ENCODE data around the gene CDKAL1.

The CDKAL1 gene

DNA sequence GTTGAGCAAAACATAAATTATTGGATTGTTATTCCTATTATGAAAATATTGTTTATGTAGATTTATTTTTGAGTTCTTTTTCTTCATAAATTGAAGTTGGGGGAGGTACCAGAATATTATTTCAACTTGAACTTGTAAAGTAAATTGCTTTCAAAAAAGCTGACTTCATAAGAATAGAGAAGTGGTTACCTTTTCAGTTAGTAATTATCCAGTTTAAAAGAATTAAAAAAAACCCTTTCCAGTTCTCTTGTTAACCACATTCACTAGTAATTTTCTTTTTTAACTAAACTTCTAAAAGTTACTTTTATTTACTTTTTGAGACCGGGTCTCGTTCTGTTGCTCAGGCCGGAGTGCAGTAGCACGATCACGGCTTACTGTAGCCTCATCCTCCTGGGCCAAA, 124.3 kb downstream of the CDKAL1 start:
- Histone ChIP-seq H3K4ac (ENCODE audit: low read depth in 1 of 2, low read length in 2 of 2) (no peak overlapping the region), H3K4me3 (ENCODE audit: insufficient read depth in 1 of 2, low read depth in 1 of 2, low read length in 2 of 2) (no peak overlapping the region), H3K9me3 (ENCODE audit: control insufficient read depth, low read length) (no peaks in the 10 kb centered on the region), H3K79me1 (replicated peaks; ENCODE audit: low read length, poor library complexity, severe bottlenecking) (peaks cover 16% of the 10 kb centered on the region), H3K4me2 (ENCODE audit: low read length, poor library complexity, severe bottlenecking) (no peak overlapping the region), H2BK120ac (ENCODE audit: low read depth, low read length) (no peak overlapping the region), H2AK5ac (ENCODE audit: low read length, severe bottlenecking) (no peak overlapping the region), H2BK12ac (ENCODE audit: low read length in 2 of 2) (no peak overlapping the region), H3K14ac (ENCODE audit: low read length in 2 of 2) (no peak overlapping the region), H2BK5ac (ENCODE audit: low read depth, low read length, poor library complexity, severe bottlenecking) (no peak overlapping the region), H3K18ac (ENCODE audit: low read depth in 1 of 2, low read length in 2 of 2) (no peak overlapping the region), H2AFZ (ENCODE audit: low read depth, low read length) (no peak overlapping the region), H3K4me1 (ENCODE audit: control insufficient read depth, insufficient read depth, low read depth, low read length) (peaks cover 5% of the 10 kb centered on the region), H3K36me3 (ENCODE audit: control insufficient read depth in 1 of 2, insufficient read depth in 2 of 2, low read depth in 1 of 2, low read length in 2 of 2) (no peaks in the 10 kb centered on the region), H3K27me3 (ENCODE audit: control insufficient read depth in 1 of 2, insufficient read depth in 1 of 2, low read length in 2 of 2) (no peaks in the 10 kb centered on the region), H3K23ac (ENCODE audit: low read length in 2 of 2) (no peak overlapping the region), H4K91ac (ENCODE audit: low read length) (no peak overlapping the region), H2BK15ac (ENCODE audit: low read depth, poor library complexity, severe bottlenecking) (no peak overlapping the region), H4K8ac (ENCODE audit: low read length) (no peak overlapping the region), H3K27ac (ENCODE audit: low read length, poor library complexity, severe bottlenecking) (no peak overlapping the region), H3K9ac (ENCODE audit: low read length) (no peak overlapping the region)
- DNase-seq: no peak
- 99% methylated on average over 5 of the region's 5 CpGs for WGBS

DNA sequence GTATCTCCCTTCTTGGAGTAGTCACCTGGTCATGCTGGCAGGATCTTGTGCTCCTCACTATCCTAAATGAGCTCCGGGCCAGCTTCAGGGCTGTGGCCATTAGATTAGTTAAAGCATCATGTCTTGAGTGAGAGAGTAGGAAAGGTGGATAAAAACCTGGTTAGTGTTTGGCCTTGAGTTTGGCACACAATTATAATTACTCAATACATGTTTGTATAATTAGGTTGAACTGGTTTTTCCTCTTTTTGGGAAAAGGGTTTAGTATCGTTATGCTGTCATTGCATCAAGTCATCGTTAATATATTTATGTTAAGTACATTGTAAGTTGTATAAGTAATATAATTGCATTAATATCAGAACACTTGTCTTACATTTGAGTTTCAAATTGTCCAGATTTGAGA, 126.3 kb downstream of the CDKAL1 start:
- no peak overlapping the region for H4K8ac ChIP-seq (ENCODE audit: low read length)
- peaks cover 17% of the 10 kb centered on the region for H3K79me1 ChIP-seq (replicated peaks; ENCODE audit: low read length, poor library complexity, severe bottlenecking)
- H3K23ac ChIP-seq (ENCODE audit: low read length in 2 of 2): no peak overlapping the region
- H3K18ac ChIP-seq (ENCODE audit: low read depth in 1 of 2, low read length in 2 of 2): no peak overlapping the region
- H3K4me1 ChIP-seq (ENCODE audit: control insufficient read depth, insufficient read depth, low read depth, low read length): peaks cover under 1% of the 10 kb centered on the region
- H3K36me3 ChIP-seq (ENCODE audit: control insufficient read depth in 1 of 2, insufficient read depth in 2 of 2, low read depth in 1 of 2, low read length in 2 of 2): no peaks in the 10 kb centered on the region
- no peak overlapping the region for H2AFZ ChIP-seq (ENCODE audit: low read depth, low read length)
- no peak overlapping the region for H3K14ac ChIP-seq (ENCODE audit: low read length in 2 of 2)
- no peaks in the 10 kb centered on the region for H3K9me3 ChIP-seq (ENCODE audit: control insufficient read depth, low read length)
- no peak overlapping the region for H4K91ac ChIP-seq (ENCODE audit: low read length)
- no peak overlapping the region for H2BK5ac ChIP-seq (ENCODE audit: low read depth, low read length, poor library complexity, severe bottlenecking)
- no peak overlapping the region for H3K4ac ChIP-seq (ENCODE audit: low read depth in 1 of 2, low read length in 2 of 2)
- no peak overlapping the region for H3K4me3 ChIP-seq (ENCODE audit: insufficient read depth in 1 of 2, low read depth in 1 of 2, low read length in 2 of 2)
- H3K4me2 ChIP-seq (ENCODE audit: low read length, poor library complexity, severe bottlenecking): no peak overlapping the region
- 100% methylated on average over 1 of the region's 3 CpGs for WGBS
- no peak overlapping the region for H2BK12ac ChIP-seq (ENCODE audit: low read length in 2 of 2)
- no peak for DNase-seq
- H2BK120ac ChIP-seq (ENCODE audit: low read depth, low read length): no peak overlapping the region
- no peaks in the 10 kb centered on the region for H3K27me3 ChIP-seq (ENCODE audit: control insufficient read depth in 1 of 2, insufficient read depth in 1 of 2, low read length in 2 of 2)
- no peak overlapping the region for H3K27ac ChIP-seq (ENCODE audit: low read length, poor library complexity, severe bottlenecking)
- no peak overlapping the region for H2AK5ac ChIP-seq (ENCODE audit: low read length, severe bottlenecking)
- H3K9ac ChIP-seq (ENCODE audit: low read length): no peak overlapping the region
- no peak overlapping the region for H2BK15ac ChIP-seq (ENCODE audit: low read depth, poor library complexity, severe bottlenecking)

DNA sequence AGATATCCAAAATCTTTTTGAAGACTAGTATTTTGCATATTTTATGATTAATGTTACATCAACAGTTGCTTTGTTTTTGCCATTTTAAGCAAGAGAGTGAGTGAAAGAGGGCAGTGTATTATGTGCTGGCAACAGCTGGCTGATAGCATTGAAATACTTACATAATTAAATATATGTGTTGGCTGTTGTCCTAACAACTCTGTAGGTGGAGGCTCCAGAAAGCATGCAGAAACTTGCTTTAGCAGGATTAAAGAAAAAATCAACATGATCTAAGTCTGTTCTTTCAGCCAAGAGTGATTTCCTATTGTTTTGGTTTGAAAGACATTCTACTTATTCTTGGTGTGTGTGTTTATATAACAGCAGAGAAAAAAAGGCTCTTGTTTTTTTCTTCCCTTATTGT, 127.5 kb downstream of the CDKAL1 start:
- H2BK15ac ChIP-seq (ENCODE audit: low read depth, poor library complexity, severe bottlenecking): no peak overlapping the region
- no peaks in the 10 kb centered on the region for H3K36me3 ChIP-seq (ENCODE audit: control insufficient read depth in 1 of 2, insufficient read depth in 2 of 2, low read depth in 1 of 2, low read length in 2 of 2)
- H3K9ac ChIP-seq (ENCODE audit: low read length): peak overlapping the region; percentile 39
- H2BK120ac ChIP-seq (ENCODE audit: low read depth, low read length): no peak overlapping the region
- DNase-seq: no peak
- no peak overlapping the region for H3K18ac ChIP-seq (ENCODE audit: low read depth in 1 of 2, low read length in 2 of 2)
- no peaks in the 10 kb centered on the region for H3K27me3 ChIP-seq (ENCODE audit: control insufficient read depth in 1 of 2, insufficient read depth in 1 of 2, low read length in 2 of 2)
- no peak overlapping the region for H2AFZ ChIP-seq (ENCODE audit: low read depth, low read length)
- no peak overlapping the region for H3K27ac ChIP-seq (ENCODE audit: low read length, poor library complexity, severe bottlenecking)
- H3K14ac ChIP-seq (ENCODE audit: low read length in 2 of 2): no peak overlapping the region
- no peak overlapping the region for H2BK12ac ChIP-seq (ENCODE audit: low read length in 2 of 2)
- no peak overlapping the region for H4K91ac ChIP-seq (ENCODE audit: low read length)
- H3K4me2 ChIP-seq (ENCODE audit: low read length, poor library complexity, severe bottlenecking): no peak overlapping the region
- H3K4me3 ChIP-seq (ENCODE audit: insufficient read depth in 1 of 2, low read depth in 1 of 2, low read length in 2 of 2): no peak overlapping the region
- peaks cover 14% of the 10 kb centered on the region for H3K79me1 ChIP-seq (replicated peaks; ENCODE audit: low read length, poor library complexity, severe bottlenecking)
- no peak overlapping the region for H2AK5ac ChIP-seq (ENCODE audit: low read length, severe bottlenecking)
- H3K23ac ChIP-seq (ENCODE audit: low read length in 2 of 2): no peak overlapping the region
- no peak overlapping the region for H2BK5ac ChIP-seq (ENCODE audit: low read depth, low read length, poor library complexity, severe bottlenecking)
- H3K9me3 ChIP-seq (ENCODE audit: control insufficient read depth, low read length): no peaks in the 10 kb centered on the region
- H3K4ac ChIP-seq (ENCODE audit: low read depth in 1 of 2, low read length in 2 of 2): no peak overlapping the region
- H4K8ac ChIP-seq (ENCODE audit: low read length): no peak overlapping the region
- no peaks in the 10 kb centered on the region for H3K4me1 ChIP-seq (ENCODE audit: control insufficient read depth, insufficient read depth, low read depth, low read length)

DNA sequence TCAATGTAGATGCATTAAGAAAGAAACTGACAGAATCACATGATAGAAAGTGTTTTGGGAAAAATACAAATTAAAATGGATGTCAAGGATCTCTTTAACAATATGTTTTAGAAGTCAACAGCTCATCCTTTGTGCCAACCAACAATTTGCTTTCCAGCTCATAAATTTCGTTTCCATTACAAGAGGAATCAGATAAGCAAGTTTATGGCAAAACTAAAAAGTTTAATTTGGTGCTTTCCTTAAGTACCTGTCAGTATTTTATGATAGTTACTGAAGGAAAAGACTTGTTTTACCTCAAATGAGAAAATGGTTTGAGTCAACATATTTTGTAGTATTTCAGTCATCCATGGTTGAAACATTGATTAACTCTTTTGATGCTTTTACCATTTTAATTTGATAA, 130.0 kb downstream of the CDKAL1 start:
- Histone ChIP-seq H2AFZ (ENCODE audit: low read depth, low read length) (no peak overlapping the region), H2BK12ac (ENCODE audit: low read length in 2 of 2) (no peak overlapping the region), H3K9me3 (ENCODE audit: control insufficient read depth, low read length) (no peaks in the 10 kb centered on the region), H3K18ac (ENCODE audit: low read depth in 1 of 2, low read length in 2 of 2) (no peak overlapping the region), H3K14ac (ENCODE audit: low read length in 2 of 2) (no peak overlapping the region), H3K9ac (ENCODE audit: low read length) (no peak overlapping the region), H3K4me1 (ENCODE audit: control insufficient read depth, insufficient read depth, low read depth, low read length) (no peaks in the 10 kb centered on the region), H3K4ac (ENCODE audit: low read depth in 1 of 2, low read length in 2 of 2) (no peak overlapping the region), H4K91ac (ENCODE audit: low read length) (no peak overlapping the region), H3K27ac (ENCODE audit: low read length, poor library complexity, severe bottlenecking) (no peak overlapping the region), H3K36me3 (ENCODE audit: control insufficient read depth in 1 of 2, insufficient read depth in 2 of 2, low read depth in 1 of 2, low read length in 2 of 2) (no peaks in the 10 kb centered on the region), H3K23ac (ENCODE audit: low read length in 2 of 2) (no peak overlapping the region), H2BK120ac (ENCODE audit: low read depth, low read length) (no peak overlapping the region), H2BK5ac (ENCODE audit: low read depth, low read length, poor library complexity, severe bottlenecking) (no peak overlapping the region), H3K27me3 (ENCODE audit: control insufficient read depth in 1 of 2, insufficient read depth in 1 of 2, low read length in 2 of 2) (no peaks in the 10 kb centered on the region), H3K4me3 (ENCODE audit: insufficient read depth in 1 of 2, low read depth in 1 of 2, low read length in 2 of 2) (no peak overlapping the region), H3K4me2 (ENCODE audit: low read length, poor library complexity, severe bottlenecking) (no peak overlapping the region), H2AK5ac (ENCODE audit: low read length, severe bottlenecking) (no peak overlapping the region), H3K79me1 (replicated peaks; ENCODE audit: low read length, poor library complexity, severe bottlenecking) (peaks cover 13% of the 10 kb centered on the region), H4K8ac (ENCODE audit: low read length) (no peak overlapping the region), H2BK15ac (ENCODE audit: low read depth, poor library complexity, severe bottlenecking) (no peak overlapping the region)
- DNase-seq: no peak
- no CpG with 5 or more reads among the region's 1 CpG for WGBS

All from mesenchymal stem cell (in vitro differentiated cells and primary cell).